Measurements from ENCODE around the gene FBXW7. TPM values are rescaled to one million over a fixed set of nuclear protein-coding genes. Genes with fewer than 3 reads are reported as not detected.

The FBXW7 gene
- total RNA-seq, 1 experiment from 2014 or later, result 33.5 TPM

DNA sequence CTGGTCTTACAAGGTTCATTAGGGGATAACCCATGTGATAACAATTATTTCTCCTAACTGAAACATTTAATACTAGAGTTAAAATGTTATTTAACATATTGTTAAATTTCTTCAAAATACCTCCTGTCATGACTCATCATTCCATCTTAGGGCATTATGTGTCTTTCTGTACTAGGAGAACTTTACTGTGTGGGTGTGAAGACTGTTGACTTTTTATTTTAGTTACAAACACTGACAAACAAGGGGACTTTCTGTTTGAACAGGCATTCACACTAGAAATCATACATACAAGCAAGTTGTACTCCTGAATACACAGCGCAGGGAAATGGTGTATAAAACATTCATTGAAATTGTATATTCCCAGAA is 175.9 kb downstream of the FBXW7 start:
- Histone ChIP-seq H3K36me3 (ENCODE audit: insufficient read depth, low read length, poor library complexity, severe bottlenecking) (no peaks in the 10 kb centered on the region), H3K9me3 (ENCODE audit: low read depth, low read length, poor library complexity, severe bottlenecking) (no peaks in the 10 kb centered on the region), H3K27ac (ENCODE audit: low read depth, low read length, poor library complexity, severe bottlenecking) (no peak overlapping the region), H3K4me3 (ENCODE audit: low read depth, low read length, poor library complexity, severe bottlenecking) (no peak overlapping the region), H3K27me3 (replicated peaks; ENCODE audit: insufficient read depth, low read depth, low read length, poor library complexity) (no peaks in the 10 kb centered on the region), H3K4me1 (ENCODE audit: insufficient read depth, low read length, poor library complexity, severe bottlenecking) (no peaks in the 10 kb centered on the region)
- POLR2A ChIA-PET (ENCODE audit: low non-redundant PET), result no interaction called here
- CTCF ChIA-PET, result no interaction called here
- TF ChIP-seq EZH2 (IDR thresholded peaks at IDR 0.05; ENCODE audit: borderline replicate concordance, low read depth, low read length, poor library complexity, severe bottlenecking) (no peak), CTCF (conservative IDR thresholded peaks at IDR 0.05; ENCODE audit: low read depth, low read length) (no peak)
- intact Hi-C loops (cut with micrococcal nuclease; ENCODE audit: unreplicated experiment), result no loop called here
- no TSS peak for BruUV-seq (replicated peaks)
- peak; percentile 11 for DNase-seq (ENCODE audit: low spot score)

- BruUV-seq (replicated peaks), result no TSS peak
- intact Hi-C loops (cut with micrococcal nuclease; ENCODE audit: unreplicated experiment), result no loop called here
Measured at GRCh38 chr4:152359208-152360044, 176.5 kb downstream of the FBXW7 start.

DNA sequence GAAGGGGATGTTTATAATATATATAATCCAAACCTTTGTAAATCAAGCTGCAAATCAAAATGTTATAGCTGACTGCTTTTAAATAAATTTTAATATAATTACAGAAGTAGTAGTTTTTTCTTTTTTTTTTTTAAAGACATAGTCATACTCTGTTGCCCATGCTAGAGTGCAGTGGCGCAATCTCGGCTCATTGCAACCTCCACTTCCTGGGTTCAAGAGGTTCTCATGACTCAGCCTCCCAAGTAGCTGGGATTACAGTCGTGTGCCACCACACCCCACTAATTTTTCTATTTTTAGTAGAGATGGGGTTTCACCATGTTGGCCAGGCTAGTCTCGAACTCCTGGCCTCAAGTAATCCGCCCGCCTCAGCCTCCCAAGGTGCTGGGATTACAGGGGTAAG is 178.7 kb downstream of the FBXW7 start:
- intact Hi-C loops (cut with micrococcal nuclease; ENCODE audit: unreplicated experiment), result no loop called here
- BruUV-seq (replicated peaks), result no TSS peak

More at GRCh38 chr4:152359208-152360044, 176.5 kb downstream of the FBXW7 start:
- CTCF ChIA-PET, result no interaction called here
- Histone ChIP-seq H3K4me1 (ENCODE audit: insufficient read depth, low read length, poor library complexity, severe bottlenecking) (no peaks in the 10 kb centered on the region), H3K27me3 (replicated peaks; ENCODE audit: insufficient read depth, low read depth, low read length, poor library complexity) (no peaks in the 10 kb centered on the region), H3K27ac (ENCODE audit: low read depth, low read length, poor library complexity, severe bottlenecking) (no peak overlapping the region), H3K4me3 (ENCODE audit: low read depth, low read length, poor library complexity, severe bottlenecking) (no peak overlapping the region), H3K9me3 (ENCODE audit: low read depth, low read length, poor library complexity, severe bottlenecking) (no peaks in the 10 kb centered on the region), H3K36me3 (ENCODE audit: insufficient read depth, low read length, poor library complexity, severe bottlenecking) (no peaks in the 10 kb centered on the region)
- POLR2A ChIA-PET (ENCODE audit: low non-redundant PET), result no interaction called here
- DNase-seq (ENCODE audit: low spot score), result no peak
- TF ChIP-seq EZH2 (IDR thresholded peaks at IDR 0.05; ENCODE audit: borderline replicate concordance, low read depth, low read length, poor library complexity, severe bottlenecking) (no peak), CTCF (conservative IDR thresholded peaks at IDR 0.05; ENCODE audit: low read depth, low read length) (no peak)

More for the DNA sequence above, 178.7 kb downstream of the FBXW7 start:
- H3K27me3 ChIP-seq (replicated peaks; ENCODE audit: insufficient read depth, low read depth, low read length, poor library complexity), result no peaks in the 10 kb centered on the region
- no peaks in the 10 kb centered on the region for H3K9me3 ChIP-seq (ENCODE audit: low read depth, low read length, poor library complexity, severe bottlenecking)
- ChIA-PET CTCF (interaction anchor here (0.6 kb wide), 1 partner anchor 90 kb away, joined by 3 read pairs; no protein-coding TSS in a partner anchor), POLR2A (ENCODE audit: low non-redundant PET) (no interaction called here)
- H3K4me1 ChIP-seq (ENCODE audit: insufficient read depth, low read length, poor library complexity, severe bottlenecking), result peaks cover 9% of the 10 kb centered on the region
- no peak overlapping the region for H3K27ac ChIP-seq (ENCODE audit: low read depth, low read length, poor library complexity, severe bottlenecking)
- TF ChIP-seq EZH2 (IDR thresholded peaks at IDR 0.05; ENCODE audit: borderline replicate concordance, low read depth, low read length, poor library complexity, severe bottlenecking) (no peak), CTCF (conservative IDR thresholded peaks at IDR 0.05; ENCODE audit: low read depth, low read length) (no peak)
- no peaks in the 10 kb centered on the region for H3K36me3 ChIP-seq (ENCODE audit: insufficient read depth, low read length, poor library complexity, severe bottlenecking)
- H3K4me3 ChIP-seq (ENCODE audit: low read depth, low read length, poor library complexity, severe bottlenecking), result no peak overlapping the region
- DNase-seq (ENCODE audit: low spot score), result no peak
